ENCODE measurements around the gene NANS. TPM values are rescaled to one million over a fixed set of nuclear protein-coding genes. Genes with fewer than 3 reads are reported as not detected.

Gene NANS
- total and polyA plus RNA-seq, 2 of the 8 experiments (the other 6 are each of a cell fraction or from before 2014, with no cell fraction given): 56.5 to 67.3 TPM

DNA sequence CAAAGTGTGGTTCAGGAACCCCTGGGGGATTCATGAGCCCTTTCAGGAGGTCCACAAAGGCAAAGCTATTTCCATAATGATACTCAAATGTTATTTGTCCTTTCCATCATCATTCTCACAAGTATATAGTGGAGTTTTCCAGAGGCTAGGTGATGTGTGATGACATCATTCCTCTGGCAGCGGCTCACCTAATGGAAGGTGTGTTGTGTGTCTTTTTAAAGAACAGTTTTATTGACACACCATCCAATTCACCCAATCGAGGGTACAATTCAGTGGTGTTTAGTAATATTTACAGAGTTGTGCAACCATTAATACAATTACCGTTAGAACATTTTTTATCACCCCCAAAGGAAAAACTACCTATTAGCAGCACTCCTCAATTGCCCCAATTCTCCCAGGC lies 9.7 kb downstream of the NANS start (continued):
- TF ChIP-seq ZNF274 (IDR thresholded peaks at IDR 0.05; ENCODE audit: borderline replicate concordance, extremely low read depth, low read length): no peak
